Activated T-cell treated with anti-CD3 and anti-CD28 coated beads for 1 hour (primary cell): Measurements from ENCODE around the gene FNIP2.
A peak's percentile ranks its signal among the peaks of the same experiment; 100 is the strongest.

Source experiments
- DNase-seq: peaks from one replicate; pipeline ENCODE4 v3.0.0-alpha.2; 2020; ENCODE audit warnings: low read depth

The FNIP2 gene

DNA sequence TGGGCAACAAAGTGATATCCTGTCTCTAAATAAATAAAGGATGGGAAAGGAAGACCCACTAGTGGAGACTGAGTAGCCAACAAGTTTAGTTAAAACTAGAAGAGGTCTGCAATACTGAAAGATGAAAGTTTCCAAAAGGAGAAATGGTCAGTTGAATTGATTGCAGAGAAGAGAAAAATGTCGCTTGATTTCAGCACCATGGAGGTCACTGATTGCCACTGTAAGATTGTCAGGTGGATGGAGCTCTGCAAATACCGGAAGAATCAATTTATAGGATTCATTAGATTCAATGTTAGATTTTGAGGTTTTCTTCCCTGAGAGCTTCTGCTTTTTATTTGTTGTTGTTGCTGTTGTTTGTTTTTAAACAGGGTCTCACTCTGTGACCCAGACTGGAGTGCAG, 5.4 kb upstream of the FNIP2 start:
- no peak for DNase-seq

- no peak for DNase-seq
These were observed 2.3 kb upstream of the FNIP2 start for GRCh38 chr4:158766434-158767044.

DNA sequence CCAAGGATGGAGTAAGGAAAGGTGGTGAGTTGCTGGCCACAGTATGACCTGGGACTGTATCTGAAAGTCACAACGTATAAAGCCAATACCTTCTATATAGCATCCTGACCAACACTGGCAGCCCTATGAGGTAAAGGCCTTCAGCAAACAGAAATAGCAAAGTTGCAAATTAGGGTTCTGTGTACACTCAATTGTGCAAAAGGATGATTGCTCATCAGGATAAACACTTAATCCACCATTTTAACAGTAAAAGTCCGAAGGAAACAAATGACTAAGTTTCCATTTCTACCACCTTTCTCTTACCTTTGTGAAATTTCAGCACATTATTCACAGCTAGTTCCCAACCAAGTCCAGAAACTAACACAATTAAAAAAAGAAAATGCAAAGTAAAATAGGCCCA, 1.4 kb upstream of the FNIP2 start:
- DNase-seq: no peak

- peak; percentile 15 for DNase-seq
These were observed 522 bp downstream of the FNIP2 start for GRCh38 chr4:158769175-158769921.

- DNase-seq: no peak
These were observed 1.8 kb downstream of the FNIP2 start for GRCh38 chr4:158770671-158771070.

DNA sequence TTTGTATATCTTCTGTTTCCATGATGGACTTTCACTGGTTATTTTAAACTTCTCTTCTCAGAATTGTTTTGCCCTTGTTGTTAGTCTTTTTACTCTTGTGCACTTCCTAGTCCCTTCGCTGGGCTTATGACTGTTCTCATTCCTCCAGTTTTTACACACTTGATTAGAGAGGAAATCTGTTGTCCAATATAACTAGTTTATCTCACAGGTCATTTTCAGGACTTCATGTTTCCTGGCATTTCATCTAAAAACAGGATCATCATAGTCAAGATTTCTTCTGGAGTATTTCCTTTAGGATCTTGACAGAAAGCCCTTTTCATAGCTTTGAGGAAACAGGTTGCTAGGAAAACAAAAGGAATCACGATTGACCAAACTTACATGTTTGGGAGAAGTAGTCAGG, 3.0 kb downstream of the FNIP2 start:
- no peak for DNase-seq

- no peak for DNase-seq
These were observed 6.3 kb downstream of the FNIP2 start for GRCh38 chr4:158775091-158775651.

DNA sequence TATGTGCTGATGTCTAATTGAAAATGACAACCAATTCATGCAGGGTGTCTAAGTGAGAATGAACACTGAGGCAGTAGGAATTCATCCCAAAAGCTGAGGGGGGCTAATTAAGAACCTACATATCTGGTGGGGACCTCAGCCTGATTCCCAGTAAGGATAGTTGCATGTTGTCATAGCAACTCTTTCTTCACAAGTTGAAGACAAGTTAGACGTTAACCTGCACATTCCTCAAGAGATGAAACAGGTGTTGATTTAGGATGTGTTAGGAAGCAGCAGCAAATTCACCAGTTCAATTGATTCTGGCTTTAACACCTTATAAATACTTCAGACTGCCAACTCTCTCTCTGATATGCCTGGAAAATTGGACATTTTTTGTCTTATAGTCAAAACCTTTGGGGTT, 7.3 kb downstream of the FNIP2 start:
- DNase-seq: no peak

- no peak for DNase-seq
These were observed 8.8 kb downstream of the FNIP2 start for GRCh38 chr4:158777423-158778155.

DNA sequence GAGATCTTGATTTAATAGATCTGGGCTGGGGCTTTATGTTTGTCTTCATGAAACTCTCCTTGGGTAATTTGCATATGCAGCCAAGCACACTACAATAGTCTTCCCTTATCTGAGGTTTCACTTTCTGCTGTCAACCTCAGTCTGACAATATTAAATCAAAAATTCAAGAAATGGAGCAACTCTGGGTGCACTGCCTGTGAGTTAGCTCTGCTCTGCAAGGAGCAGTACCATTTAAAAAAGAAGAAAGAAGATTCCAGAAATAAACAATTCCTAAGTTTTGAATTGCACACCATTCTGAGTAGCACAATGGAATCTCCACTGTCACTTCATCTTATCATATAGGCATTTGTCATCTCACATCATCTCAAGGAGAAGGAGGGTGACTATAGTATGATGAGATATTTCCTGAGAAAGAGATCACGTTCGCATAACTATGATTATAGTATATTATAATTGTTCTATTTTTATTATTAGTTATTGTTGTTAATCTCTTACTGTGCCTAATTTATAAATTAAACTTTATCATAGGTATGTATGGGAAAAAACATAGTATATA, 9.4 kb downstream of the FNIP2 start:
- no peak for DNase-seq

DNA sequence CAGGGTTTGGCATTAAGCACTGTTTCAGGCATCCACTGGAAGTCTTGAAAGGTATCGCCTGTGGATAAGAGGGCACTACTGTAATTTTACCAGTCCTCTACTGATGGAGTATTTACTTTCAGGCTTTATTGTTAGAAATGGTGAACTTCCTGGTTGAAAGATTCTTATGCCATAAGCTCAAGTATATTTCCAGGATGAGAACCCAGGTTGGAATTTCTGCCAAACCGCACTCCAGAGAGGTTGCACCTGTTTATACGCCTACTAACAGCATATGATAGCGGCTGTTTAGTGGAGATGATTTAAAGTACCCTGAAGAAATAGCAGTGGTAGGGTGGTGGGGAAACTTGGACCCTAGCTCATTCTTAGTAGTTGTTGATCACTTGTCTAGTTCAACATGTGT, 9.9 kb downstream of the FNIP2 start:
- no peak for DNase-seq

- no peak for DNase-seq
These were observed 13.1 kb downstream of the FNIP2 start for GRCh38 chr4:158781963-158782362.

- no peak for DNase-seq
These were observed 13.9 kb downstream of the FNIP2 start for GRCh38 chr4:158782551-158783360.

DNA sequence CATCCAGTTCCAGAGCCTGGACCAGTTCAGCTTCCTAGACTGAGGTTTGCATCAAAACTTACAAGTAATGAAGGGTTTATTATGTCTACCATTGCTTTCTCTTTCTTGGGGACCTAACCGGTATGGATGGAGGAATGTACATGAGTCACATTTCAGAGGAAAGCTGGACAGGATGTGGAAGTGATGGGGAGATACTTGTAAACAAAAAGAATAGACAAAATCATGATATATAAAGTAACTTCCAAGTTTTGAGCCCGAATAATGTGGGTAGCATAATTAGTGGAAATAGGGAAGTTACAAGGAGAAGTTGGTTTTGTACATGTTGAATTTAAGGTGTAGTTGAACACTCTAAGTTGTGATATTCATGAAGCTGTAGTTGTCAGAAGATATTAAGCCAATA, 15.0 kb downstream of the FNIP2 start:
- no peak for DNase-seq

DNA sequence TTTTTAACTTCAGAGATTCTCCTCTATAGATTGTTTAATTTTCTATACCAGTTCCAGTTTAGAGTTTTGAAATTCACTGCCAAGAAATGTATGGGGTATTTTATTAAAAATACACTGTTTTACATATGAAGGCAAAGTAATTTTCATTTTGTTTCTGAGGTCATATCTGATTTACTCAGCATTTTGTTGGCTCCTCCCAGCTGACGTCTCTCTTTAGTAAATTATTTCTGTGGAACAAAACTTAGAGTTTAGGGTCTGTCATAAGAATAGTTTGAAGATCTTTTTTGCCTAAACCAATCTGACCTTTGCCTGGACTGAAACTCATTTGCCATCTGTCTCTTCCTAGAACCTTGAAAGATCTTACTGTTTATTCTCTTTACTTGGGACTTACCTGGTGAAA, 16.9 kb downstream of the FNIP2 start:
- DNase-seq: no peak

GRCh38 chr4:158786121-158786601, 17.3 kb downstream of the FNIP2 start:
- DNase-seq: no peak

GRCh38 chr4:158786955-158787354, 18.1 kb downstream of the FNIP2 start:
- no peak for DNase-seq

- no peak for DNase-seq
These were observed 19.1 kb downstream of the FNIP2 start for GRCh38 chr4:158787709-158788475.

DNA sequence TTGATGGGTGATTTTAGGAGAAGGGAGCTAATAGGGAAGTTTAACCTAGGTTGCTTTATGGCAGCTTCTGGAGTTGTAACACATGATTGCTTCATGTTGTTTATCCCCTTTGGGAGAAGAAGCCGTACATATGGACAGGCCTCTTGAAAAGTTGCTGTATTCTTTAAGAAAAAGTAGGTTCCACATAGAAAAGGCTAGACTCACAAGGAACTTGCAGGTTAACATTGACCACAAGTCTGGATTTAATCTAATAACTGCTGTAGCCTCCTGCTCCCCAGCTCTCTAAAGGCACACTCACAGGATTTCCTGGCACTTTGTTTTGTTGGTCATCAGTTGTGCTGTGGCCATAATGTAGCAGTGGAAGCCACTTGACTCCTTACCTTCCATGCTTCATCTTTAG, 19.7 kb downstream of the FNIP2 start:
- DNase-seq: no peak

GRCh38 chr4:158789853-158790252, 21.0 kb downstream of the FNIP2 start:
- DNase-seq: no peak

GRCh38 chr4:158793021-158793420, 24.2 kb downstream of the FNIP2 start:
- DNase-seq: no peak
